GM10266 (cell line): Measurements from ENCODE around the gene F2RL3.

Experiments used
- DNase-seq: peaks from one replicate; pipeline ENCODE4 v3.0.0; 2012; ENCODE audit errors: extremely low spot score
- CTCF ChIP-seq: IDR thresholded peaks from 2 replicates; pipeline ENCODE4 v1.5.1; 2012; ENCODE audit warnings: mild to moderate bottlenecking, low read depth; ENCODE audit not compliant: control insufficient read depth, insufficient read depth; ENCODE audit errors: missing control alignments

Gene F2RL3

GRCh38 chr19:16867211-16867610, 21.6 kb upstream of the F2RL3 start:
- no peak for DNase-seq
- no peak for TF ChIP-seq CTCF

- no peak for DNase-seq
- TF ChIP-seq CTCF, result no peak
Measured at GRCh38 chr19:16868423-16869130, 20.2 kb upstream of the F2RL3 start.

GRCh38 chr19:16869331-16869972, 19.3 kb upstream of the F2RL3 start:
- TF ChIP-seq CTCF, result no peak

GRCh38 chr19:16871871-16872270, 16.9 kb upstream of the F2RL3 start:
- TF ChIP-seq CTCF, result no peak
- DNase-seq, result no peak

More at GRCh38 chr19:16869331-16869972, 19.3 kb upstream of the F2RL3 start:
- no peak for DNase-seq

GRCh38 chr19:16872728-16873127, 16.1 kb upstream of the F2RL3 start:
- no peak for DNase-seq
- TF ChIP-seq CTCF, result no peak

- no peak for DNase-seq
- no peak for TF ChIP-seq CTCF
Measured at GRCh38 chr19:16873594-16873993, 15.2 kb upstream of the F2RL3 start.
